ENCODE data around the gene AR.

AR gene

DNA sequence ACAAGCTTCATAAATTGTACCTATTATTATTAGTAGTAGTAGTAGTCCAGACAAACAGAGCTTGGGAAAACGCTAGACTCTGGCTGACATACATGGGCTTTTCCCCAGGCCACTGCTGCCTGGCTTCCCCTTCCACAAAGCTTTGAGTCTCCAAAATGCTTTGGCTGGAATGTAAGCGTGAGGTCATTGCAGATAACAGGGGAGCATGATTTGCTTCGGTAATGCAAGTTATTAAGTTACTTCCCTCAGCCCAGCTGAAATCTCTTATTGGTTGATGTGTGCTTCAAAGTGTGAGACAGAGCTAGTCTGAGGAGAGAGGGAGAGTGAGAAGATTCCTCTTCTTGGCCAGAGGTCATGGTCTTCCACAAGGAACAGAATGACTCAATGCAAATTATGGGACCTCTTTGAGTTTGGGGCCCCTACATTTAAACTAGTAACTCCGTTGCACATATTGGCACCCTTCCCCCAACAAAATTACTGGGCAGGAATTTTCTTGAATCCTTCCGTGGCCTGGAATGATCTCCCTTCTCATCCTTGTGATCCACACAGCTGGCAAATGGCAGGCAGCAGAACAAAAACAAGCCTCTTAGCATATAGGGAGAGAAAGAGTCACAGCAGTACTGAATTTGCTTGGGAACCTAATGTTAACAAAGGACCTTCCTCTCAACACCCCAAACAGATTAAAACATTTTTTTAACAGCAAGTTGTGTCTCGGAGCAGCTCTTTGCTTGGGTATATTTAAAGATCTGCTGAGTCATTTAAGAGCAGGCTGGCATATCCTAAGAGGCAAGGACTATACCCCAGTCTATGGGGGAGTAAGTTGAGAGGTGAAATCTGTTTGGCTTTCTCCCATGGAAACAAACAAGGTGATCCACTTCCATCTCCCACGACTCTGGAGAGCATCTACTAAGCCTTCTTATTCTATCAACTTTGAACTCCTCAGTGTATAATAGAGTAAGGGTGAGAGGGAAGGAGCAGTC lies 19.9 kb downstream of the AR start:
- DNase-seq (ENCODE audit: low spot score): no peak

DNA sequence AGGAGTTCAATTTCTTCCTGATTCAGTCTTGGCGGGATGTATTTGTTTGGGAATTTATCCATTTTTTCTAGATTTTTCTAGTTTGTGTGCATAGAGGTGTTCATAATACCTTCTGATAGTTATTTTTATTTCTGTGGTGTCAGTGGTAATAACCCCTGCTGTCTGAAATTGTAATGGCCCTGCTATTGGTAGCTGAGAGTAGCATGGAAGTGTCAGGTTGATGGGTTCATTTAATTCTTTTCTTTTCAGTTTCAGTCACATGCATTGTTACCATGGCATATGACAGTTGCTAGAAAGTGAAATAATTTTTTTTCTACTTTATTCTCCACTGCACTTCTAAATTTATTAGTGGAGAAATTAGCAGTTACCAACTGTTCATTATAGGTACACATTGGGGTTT lies 20.7 kb downstream of the AR start:
- DNase-seq (ENCODE audit: low spot score): no peak

DNA sequence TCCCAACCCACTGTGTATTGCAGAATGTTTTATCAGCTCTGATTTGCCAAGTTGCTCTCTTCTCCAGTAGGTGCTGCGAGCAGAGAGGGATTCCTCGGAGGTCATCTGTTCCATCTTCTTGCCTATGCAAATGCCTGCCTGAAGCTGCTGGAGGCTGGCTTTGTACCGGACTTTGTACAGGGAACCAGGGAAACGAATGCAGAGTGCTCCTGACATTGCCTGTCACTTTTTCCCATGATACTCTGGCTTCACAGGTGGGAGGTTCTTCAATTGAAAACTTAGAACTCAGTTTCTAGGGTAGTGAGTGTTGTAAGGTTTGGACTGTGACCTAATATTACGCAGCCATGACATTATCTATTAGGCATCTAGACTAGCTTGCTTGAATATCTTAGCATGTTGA lies 24.9 kb downstream of the AR start:
- no peak for DNase-seq (ENCODE audit: low spot score)

DNA sequence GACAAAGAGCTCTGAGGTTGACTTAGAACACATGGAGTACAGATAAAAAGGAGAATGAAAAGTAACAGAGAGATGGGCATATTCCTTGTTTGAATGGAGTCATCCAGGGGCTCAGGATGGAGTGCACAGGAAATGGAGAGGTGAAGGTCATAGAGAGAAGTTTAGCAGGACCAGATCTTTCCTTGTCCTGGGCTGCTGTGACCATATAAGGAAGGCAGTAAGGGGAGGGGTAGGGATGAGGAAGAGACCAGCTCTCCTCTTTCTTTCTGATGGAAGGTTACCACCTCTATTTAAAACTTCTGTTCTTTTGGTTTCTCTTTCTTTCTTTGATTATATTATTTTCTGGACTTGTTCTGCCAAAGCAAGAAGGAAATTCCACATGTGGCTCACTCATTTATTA lies 27.0 kb downstream of the AR start:
- DNase-seq (ENCODE audit: low spot score): no peak

DNA sequence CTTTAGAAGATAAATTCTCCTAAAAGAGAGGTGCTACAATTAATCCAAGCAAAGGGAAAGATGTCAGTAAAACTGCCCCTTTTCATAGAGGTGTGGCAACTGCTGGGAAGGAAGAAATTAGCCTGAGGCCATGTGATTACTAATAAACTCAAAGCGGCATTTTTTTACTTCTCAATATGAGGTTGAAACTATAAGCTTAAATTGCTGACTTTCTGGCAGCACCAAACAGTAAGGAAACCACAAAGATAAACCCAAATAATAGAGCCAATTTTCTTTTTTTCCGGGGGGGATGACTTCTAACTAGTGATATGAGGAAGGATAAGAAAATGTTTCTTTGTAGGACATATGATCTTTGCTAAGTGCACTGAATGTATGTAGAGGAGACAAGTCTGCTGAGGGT lies 30.9 kb downstream of the AR start:
- DNase-seq (ENCODE audit: low spot score): no peak

DNA sequence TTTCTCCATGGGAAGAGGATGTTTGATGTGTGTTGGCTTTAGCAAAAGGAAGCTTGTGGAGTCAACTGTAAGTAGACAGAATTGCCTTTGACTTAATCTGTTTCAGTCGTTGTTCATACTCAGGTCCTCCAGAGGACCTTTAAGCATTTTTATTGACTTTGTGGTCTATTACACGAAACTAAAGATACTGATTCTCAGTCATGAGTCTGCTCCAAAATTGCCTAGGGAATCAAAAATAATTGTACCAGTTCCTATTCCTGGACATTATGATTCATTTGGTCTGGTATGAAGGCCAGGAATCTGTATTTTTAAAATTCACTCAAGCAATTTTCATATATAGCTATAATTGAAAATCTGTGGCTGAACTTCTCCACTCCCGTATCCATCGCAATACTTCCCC lies 38.6 kb downstream of the AR start:
- DNase-seq (ENCODE audit: low spot score): no peak

DNA sequence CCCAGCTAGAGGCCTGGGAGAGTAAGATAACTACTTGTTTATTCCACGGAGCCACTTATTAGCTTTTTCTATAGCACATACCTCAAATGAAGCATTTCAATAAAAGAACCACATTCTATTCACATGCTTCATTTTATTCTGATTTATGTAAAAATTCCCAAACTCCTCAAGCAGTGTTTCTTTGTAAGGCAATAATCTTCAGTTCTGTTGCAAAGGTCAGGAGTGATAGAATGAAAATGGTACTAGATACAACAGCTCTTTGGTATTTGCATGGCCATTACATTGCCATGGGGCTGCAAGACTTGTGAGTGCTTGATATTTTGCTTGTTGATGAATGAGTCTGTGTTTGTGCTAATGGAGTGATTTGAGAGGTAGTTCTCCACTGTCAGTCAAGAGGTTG lies 39.4 kb downstream of the AR start:
- no peak for DNase-seq (ENCODE audit: low spot score)

DNA sequence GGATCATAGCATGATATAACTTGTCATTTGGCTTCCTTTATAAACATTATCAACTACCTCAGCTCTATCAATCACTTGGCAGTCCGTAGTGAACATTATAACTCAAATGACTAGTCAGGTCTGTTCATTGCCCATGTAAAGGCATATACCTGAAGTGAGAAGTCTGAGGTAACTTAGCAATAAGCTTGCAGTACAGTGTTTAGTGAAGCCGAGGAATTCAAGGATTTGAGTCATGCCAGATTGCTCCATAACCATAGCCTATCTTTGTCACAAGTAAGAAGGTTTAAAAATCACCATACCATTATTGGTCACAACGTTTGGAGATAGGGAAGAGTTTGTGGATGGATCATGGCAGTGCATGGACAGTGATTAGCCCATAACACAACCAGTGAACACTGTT lies 41.6 kb downstream of the AR start:
- no peak for DNase-seq (ENCODE audit: low spot score)

DNA sequence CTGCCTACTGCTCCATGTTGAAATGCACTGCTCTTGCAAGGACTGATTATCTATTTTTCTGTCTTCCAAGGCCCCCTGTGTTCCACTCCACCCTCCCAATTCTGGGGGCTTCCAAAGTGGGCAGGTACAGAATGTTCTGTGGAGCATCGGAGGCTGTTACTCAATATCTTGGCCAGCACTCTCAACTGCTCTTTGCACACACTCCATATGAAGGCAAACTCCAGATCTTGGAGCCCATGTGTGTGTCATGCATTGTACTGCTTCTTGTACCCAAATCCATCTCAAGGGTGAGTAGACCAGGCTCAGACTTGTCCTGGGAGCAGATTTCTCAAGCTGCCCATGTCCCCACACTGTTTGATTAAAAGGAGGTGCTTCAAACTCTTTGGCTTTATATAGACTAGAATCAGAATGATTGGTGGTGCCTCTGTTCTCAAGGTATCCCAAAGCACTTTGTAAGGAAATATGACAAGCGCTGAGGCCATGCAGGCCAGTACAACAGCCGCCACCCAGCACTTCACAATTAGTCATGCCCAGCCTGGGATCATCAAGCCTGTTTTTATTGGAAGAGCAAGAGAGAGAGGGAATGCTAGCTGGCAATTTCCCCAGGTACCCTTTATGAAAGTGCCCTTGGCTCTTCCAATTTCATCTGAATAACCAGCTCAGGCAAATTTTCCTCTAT lies 44.3 kb downstream of the AR start:
- DNase-seq (ENCODE audit: low spot score): no peak

DNA sequence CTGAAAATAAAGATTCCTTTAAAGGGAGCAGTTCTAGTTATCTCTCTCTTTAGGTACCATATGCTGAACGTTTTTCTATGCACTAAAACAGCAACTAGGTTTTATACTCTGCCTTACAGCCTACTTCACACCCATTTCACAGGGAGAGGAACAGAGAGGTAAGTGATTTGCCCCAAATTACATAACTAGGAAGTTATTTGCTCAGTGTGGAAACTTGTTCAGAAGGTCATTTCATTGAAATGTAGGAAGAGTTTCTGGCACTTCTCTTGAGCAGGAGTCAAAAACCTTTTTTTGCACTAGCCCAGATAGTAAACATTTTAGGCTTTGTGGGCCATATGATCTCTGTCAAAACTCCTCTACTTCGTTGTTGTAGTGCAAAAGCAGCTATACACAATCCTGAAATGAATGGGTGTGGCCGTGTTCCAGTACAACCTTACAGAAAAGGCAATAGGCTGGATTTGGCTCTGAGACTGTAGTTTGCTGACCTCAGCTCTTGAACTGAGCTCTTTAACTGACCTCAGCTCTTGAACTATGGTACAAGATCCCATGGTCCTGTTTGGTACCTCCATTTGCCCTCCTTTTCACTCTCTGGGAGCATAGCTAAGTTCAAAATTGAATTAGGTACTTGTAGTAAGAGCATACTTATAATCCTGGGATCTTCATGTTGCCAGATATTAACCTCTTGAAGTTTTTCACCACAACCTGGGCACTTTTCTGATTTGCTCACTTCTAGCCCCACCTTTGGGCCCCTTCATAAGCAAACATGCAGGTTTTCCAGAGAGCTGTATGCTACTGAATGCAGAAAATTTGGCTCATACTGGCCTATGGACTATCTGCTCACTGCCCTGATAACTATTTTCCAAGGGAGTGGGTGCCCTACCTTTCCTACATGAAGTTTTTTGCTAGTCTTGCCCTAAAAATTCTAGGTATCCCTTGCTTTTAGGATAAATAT lies 53.3 kb downstream of the AR start:
- no peak for DNase-seq (ENCODE audit: low spot score)

DNA sequence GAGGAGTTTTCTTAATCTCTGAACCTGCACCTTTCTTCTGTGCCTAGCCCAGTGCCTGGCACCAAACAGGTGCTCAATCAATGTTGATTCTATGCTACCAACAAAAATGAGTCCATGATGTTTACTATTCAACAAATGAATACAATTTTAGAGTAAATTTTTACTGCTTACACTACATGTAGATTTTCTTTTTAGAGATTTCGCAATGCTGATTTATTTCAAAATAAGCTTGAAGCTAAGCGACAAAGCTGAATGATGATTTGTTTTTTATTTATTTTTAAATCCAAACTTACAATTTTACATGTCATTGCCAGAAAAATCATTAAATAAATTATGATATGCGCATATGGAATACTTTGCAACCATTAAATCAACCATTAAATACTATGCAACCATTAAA lies 55.7 kb downstream of the AR start:
- DNase-seq (ENCODE audit: low spot score): no peak

DNA sequence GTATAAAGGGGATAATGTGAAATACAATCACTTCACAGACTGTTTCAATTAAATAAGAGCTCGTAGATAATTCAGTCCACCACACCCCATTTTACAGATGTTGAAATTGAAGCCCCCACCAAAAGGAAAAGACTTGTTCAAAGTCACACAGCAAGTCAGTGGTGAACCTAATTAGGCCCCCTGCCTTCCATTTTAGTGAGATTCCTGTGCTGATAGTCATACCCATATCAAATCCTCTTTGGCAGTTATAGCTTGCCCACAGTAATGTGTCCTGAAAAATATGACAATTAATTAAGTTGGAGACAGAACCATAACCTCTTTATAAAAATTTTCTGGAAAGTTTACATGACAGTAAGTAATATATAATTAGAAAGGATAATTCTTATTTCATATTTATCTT lies 58.0 kb downstream of the AR start:
- no peak for DNase-seq (ENCODE audit: low spot score)

DNA sequence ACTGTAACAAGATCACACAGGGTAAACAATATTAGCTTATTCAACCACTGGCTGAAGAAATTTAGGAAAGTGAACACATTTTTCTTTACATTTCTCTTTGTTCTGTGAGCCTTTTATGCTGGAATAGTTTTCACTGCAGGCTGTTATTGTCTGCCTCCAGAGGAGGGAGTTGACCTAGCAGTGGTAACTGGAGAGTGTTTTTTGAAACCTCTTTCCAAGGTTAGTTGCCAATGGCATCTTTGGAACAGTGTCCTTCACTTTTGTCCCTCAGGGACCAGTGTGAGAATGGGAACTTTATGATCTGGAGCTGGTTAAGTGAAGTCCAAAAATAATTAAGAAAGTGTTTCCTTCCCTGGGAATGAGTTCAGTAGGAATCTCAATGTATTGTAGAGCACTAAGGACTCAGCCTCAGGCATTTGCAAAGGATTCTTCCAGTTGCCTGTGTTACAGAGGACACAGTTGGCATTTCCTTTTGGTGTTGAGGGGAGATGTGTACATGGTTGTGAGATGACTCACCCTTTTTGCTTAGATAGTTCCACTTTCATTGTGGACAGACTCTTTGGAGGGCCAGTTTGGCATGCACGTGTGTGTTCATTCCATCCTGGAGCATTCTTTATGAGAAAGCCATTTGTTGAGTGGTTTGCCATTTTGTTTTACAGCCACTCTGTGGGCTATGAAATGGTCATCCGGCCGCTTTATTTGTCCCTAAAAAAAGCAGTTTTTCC lies 61.3 kb downstream of the AR start:
- DNase-seq (ENCODE audit: low spot score): no peak

DNA sequence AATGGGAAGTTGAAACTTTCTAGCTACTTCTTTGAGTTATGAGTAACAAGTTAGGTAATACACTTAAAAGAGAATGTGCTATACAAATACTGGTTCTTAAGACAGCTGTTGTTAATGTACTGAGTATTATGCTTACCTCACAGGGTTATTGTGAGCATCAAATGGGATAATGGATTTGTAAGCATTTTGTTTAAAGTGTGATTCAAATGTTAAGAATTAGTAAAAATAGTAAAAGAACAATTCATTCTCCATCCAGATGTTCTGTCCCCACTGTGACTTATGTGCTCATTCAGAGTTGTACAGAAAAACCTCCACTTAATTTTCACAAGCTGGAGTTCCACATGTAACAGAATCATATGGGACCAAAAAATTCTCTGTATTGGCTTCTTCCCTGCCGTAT lies 63.6 kb downstream of the AR start:
- DNase-seq (ENCODE audit: low spot score): no peak

DNA sequence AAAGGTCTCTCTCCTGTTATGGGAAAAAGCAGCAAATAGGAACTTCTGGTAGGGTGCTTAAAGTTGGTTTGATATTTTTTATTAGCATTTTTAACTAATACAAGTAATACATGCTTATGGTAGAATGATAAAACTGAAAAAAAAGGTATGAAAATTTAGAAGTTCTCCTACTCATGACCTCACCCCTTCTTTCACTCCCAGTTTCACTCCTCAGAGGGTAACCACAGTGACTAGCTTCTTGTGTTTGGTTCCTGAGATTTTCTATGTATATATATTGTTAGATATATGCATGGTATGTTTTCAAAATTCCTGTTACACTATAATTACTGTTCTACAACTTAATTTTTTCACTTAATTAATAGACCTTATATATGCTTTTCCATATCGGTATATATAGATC lies 66.5 kb downstream of the AR start:
- DNase-seq (ENCODE audit: low spot score): no peak

DNA sequence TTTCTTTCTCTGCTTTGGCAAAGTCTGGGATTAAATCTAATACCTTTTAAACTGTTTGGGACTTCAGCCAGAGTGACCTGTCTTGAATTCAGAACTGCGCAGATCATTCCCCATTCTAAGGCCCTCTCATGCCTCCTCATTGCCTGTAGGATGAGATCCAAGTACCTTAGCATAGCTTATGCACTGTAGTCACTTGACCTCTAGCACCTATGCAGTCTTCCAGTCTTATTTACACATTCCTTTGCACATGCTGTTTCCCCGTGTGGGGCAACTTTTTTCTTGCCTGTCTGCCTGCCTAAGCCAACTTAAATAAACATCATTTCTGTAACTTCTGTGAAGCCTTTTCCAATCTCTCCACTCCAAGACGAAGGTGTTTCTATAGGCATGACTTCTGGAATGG lies 68.4 kb downstream of the AR start:
- DNase-seq (ENCODE audit: low spot score): no peak

DNA sequence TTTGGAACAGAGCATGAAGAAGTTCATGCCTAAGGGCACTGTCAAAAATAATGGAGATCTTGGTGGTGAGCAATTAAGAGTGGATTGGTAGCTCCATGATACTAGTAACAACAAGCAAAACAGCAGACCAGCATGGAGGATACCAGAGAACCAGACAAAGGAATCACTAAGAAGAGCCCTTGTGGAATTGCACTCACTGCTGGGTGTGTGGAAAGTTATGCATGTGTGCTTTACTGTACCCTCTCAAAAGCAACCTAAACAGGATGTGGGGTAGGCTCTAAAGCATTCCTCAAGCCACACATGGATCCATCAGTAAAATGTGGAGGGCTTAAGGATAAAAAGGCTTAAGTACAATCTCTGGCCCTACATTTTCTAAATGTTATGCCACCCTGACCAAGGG lies 69.5 kb downstream of the AR start:
- DNase-seq (ENCODE audit: low spot score): no peak

DNA sequence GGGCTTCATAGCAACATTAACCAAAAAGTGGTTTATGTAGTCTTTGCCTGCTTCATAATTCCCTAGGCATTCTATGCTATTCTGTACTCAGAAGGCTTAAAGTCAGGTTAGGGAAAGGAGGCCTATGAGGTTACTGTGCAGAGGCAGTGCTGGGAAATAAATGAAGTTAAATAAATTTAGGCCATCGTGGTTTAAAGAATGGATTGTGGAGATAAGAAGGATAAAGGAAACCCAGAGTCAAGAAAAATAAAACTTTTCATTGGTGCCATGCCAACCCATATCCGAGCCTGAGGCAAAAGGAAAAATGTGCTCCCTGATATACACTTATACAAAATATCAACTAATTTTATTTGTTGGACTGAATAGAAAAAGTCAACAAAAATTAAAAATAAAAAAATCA lies 70.2 kb downstream of the AR start:
- no peak for DNase-seq (ENCODE audit: low spot score)

DNA sequence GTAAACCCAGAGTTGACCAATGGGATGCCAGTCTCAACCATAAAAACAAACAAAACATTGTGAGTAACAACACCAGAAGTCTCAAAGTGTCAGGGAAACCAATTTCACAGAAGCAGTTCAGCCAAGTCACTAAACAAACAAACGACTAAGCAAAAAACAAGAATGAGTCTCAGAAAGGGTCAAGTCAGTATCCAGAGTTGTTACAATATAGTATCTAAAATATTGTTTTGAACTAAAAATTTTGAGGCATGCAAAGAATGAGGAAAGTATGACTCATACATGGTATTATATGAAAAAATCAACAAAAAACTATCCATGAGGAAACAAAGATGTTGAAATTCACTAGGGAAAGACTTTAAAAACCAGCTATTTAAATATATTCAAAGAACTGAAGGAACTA lies 70.6 kb downstream of the AR start:
- DNase-seq (ENCODE audit: low spot score): no peak

DNA sequence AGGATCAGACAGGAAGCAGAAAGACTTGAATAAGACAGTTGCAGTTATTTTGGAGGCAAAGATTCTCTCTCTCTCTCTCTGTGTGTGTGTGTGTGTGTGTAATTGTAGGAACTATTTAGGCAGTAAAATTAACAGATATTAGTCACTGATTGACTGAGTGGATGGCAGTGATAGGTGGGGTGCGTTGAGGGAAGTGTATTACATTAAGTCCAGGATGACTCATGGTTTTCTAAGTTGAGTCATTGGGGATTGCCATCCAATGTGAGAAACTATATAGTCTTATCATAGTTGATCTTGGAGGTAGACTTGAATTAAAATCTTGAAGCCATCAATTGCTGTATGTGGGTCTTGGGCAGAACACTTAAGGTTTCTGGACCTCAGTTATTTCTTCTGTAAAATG lies 75.4 kb downstream of the AR start:
- no peak for DNase-seq (ENCODE audit: low spot score)

DNA sequence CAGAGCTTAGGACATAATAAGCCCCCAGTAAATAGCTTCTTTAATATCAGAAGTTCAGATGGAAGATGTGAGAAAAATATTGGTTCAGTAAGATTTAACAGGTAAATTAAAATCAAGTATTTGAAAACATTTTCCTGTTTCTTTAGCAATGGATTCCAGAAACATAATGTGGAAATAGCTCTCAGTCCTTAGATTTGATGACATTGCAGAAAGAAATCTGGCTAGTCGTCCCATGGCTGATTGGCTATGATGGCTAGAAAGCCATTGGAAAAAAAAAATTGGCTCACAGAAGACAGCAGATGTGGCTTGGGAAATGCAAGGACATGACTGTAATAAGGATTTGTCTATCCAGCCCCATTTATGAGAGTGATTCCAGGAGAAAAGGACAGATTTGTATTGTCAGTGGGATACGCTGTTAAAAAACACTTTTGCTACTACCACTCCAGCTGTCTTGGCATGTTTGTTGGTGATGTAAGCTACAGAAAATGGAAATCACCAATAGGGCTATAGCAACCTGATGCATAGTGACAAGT lies 78.3 kb downstream of the AR start:
- DNase-seq (ENCODE audit: low spot score): no peak

Measured in SK-N-DZ (cell line).